DND-41 (cell line): ENCODE data around the gene SERPINB8.

ENCODE experiments used
- CTCF ChIP-seq: IDR thresholded peaks from 2 replicates; pipeline ENCODE4 v1.5.1; 2012; ENCODE audit warnings: borderline replicate concordance, low read length, moderate library complexity, mild to moderate bottlenecking; ENCODE audit not compliant: poor library complexity, severe bottlenecking; ENCODE audit errors: extremely low read depth
- EZH2 ChIP-seq: IDR thresholded peaks from 3 replicates; pipeline ENCODE4 v1.6.1; 2012; ENCODE audit warnings: borderline replicate concordance, low read depth, mild to moderate bottlenecking, moderate library complexity, low read length, inconsistent platforms; ENCODE audit not compliant: severe bottlenecking

DNA sequence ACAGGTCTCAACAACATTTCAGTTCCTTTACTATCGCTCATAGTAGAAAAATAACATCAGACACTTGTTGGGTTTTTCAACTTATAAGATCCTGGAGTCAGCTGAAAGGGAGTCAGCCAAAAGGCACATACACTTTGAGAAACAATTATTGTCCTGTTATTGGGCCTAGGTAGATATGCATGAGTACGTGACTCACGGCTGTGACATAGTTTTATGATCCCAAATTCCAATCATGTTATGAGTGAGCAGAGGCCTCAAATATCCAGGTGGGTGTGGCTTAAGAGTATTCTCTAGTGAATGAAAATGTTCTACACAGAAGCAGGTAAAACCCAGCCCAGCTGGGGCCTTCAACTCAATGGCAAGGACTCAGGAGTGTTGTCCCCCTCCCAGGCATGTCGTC lies 27.2 kb downstream of the SERPINB8 start:
- no peak for TF ChIP-seq CTCF
- TF ChIP-seq EZH2: no peak
